NCI-H128 (cell line): ENCODE results near the gene SPIRE1.

Source experiments
- DNase-seq: peaks from one replicate; lab custom pipeline; 2025; ENCODE audit not compliant: unreplicated experiment; lab: John Stamatoyannopoulos, UW

Gene SPIRE1

GRCh38 chr18:12455496-12455895 is 202.4 kb downstream of the SPIRE1 start:
- DNase-seq: no peak

GRCh38 chr18:12452784-12453183 is 205.1 kb downstream of the SPIRE1 start:
- DNase-seq: no peak

- DNase-seq: no peak
Measured at GRCh38 chr18:12451428-12451827, 206.5 kb downstream of the SPIRE1 start.

GRCh38 chr18:12449051-12449785 is 208.7 kb downstream of the SPIRE1 start:
- DNase-seq: no peak

GRCh38 chr18:12445554-12445953 is 212.4 kb downstream of the SPIRE1 start:
- no peak for DNase-seq

GRCh38 chr18:12443551-12443950 is 214.4 kb downstream of the SPIRE1 start:
- DNase-seq: no peak

GRCh38 chr18:12442946-12443345 is 215.0 kb downstream of the SPIRE1 start:
- no peak for DNase-seq

GRCh38 chr18:12441475-12442034 is 216.4 kb downstream of the SPIRE1 start:
- no peak for DNase-seq

GRCh38 chr18:12438257-12438656 is 219.7 kb downstream of the SPIRE1 start:
- no peak for DNase-seq

GRCh38 chr18:12435867-12436266 is 222.0 kb downstream of the SPIRE1 start:
- DNase-seq: no peak

- DNase-seq: no peak
Measured at GRCh38 chr18:12434541-12434929, 223.4 kb downstream of the SPIRE1 start.

- DNase-seq: no peak
Measured at GRCh38 chr18:12433829-12434540, 223.9 kb downstream of the SPIRE1 start.

GRCh38 chr18:12432881-12433280 is 225.0 kb downstream of the SPIRE1 start:
- DNase-seq: no peak

- DNase-seq: no peak
Measured at GRCh38 chr18:12432196-12432595, 225.7 kb downstream of the SPIRE1 start.

GRCh38 chr18:12431561-12431960 is 226.3 kb downstream of the SPIRE1 start:
- DNase-seq: no peak

GRCh38 chr18:12430137-12430990 is 227.5 kb downstream of the SPIRE1 start:
- no peak for DNase-seq

GRCh38 chr18:12429556-12429955 is 228.4 kb downstream of the SPIRE1 start:
- no peak for DNase-seq

GRCh38 chr18:12428923-12429322 is 229.0 kb downstream of the SPIRE1 start:
- no peak for DNase-seq

- no peak for DNase-seq
Measured at GRCh38 chr18:12426924-12427323, 231.0 kb downstream of the SPIRE1 start.

- no peak for DNase-seq
Measured at GRCh38 chr18:12424252-12424651, 233.7 kb downstream of the SPIRE1 start.

- no peak for DNase-seq
Measured at GRCh38 chr18:12423820-12424219, 234.1 kb downstream of the SPIRE1 start.
